CD4-positive, alpha-beta T cell (primary cell): ENCODE results near the gene AHDC1. TPM values are rescaled to one million over a fixed set of nuclear protein-coding genes. Genes with fewer than 3 reads are reported as not detected.
"Not testable (repeated sequence)": the region's sequence is repeated elsewhere in the genome, so short reads cannot be mapped to it uniquely, and the experiment has no call there.

Source experiments
- ATAC-seq: fragments of 200-7000 bp; cut with Tn5 transposase; one replicate; pipeline ENCODE4 v1.10.0; 2022; ENCODE audit warnings: mild to moderate bottlenecking; ENCODE audit not compliant: poor library complexity
- CTCF ChIA-PET: fragments of 350-600 bp; sonication (Branson Sonifier 250); formaldehyde crosslinking; loops from one replicate; lab custom pipeline; 2021; ENCODE audit warnings: antibody characterized with exemption, inconsistent platforms; lab: Charles Lee
- POLR2A ChIA-PET: fragments of 350-600 bp; sonication (Branson Sonifier 250); formaldehyde crosslinking; loops from one replicate; lab custom pipeline; 2021; ENCODE audit warnings: antibody characterized with exemption, inconsistent platforms; lab: Charles Lee
- DNase-seq, 14 experiments: peaks; one replicate each; pipeline ENCODE4 v3.0.0-alpha.2; 2013 to 2020; ENCODE audit warnings: mixed read lengths in 2 of 14
- H3K27ac ChIP-seq, 2 donors: one replicate each; pipeline versions ENCODE4 v1.5.1 to v1.7.0; 2013; ENCODE audit warnings: low read length in 2 of 2, low read depth in 1 of 2, mild to moderate bottlenecking in 1 of 2
- H3K27me3 ChIP-seq, 2 experiments: 1 replicate in 1 of 2; 2 replicates in 1 of 2; pipeline versions ENCODE4 v1.6.1 to v1.7.0; 2013; ENCODE audit warnings: low read length in 2 of 2, control low read depth in 1 of 2, mild to moderate bottlenecking in 1 of 2, moderate library complexity in 1 of 2; ENCODE audit not compliant: insufficient read depth in 2 of 2, control insufficient read depth in 1 of 2
- H3K36me3 ChIP-seq: one replicate; pipeline ENCODE4 v1.6.1; 2013; ENCODE audit warnings: low read length, control low read depth; ENCODE audit not compliant: insufficient read depth
- H3K4me1 ChIP-seq: one replicate; pipeline ENCODE4 v1.6.1; 2013; ENCODE audit warnings: low read length, control low read depth; ENCODE audit not compliant: insufficient read depth
- H3K4me3 ChIP-seq: one replicate; pipeline ENCODE4 v1.5.1; 2013; ENCODE audit warnings: mild to moderate bottlenecking, low read length, moderate library complexity
- H3K9me3 ChIP-seq, 2 experiments: 1 replicate in 1 of 2; 2 replicates in 1 of 2; pipeline versions ENCODE4 v1.6.1 to v1.7.0; 2013; ENCODE audit warnings: low read length in 2 of 2, mild to moderate bottlenecking in 2 of 2, control low read depth in 1 of 2, moderate library complexity in 1 of 2; ENCODE audit not compliant: control insufficient read depth in 1 of 2, insufficient read depth in 1 of 2
- H3K27ac Mint-ChIP-seq: one replicate; pipeline ENCODE4 v1.8.0; 2020; ENCODE audit warnings: mixed read lengths
- H3K27me3 Mint-ChIP-seq: one replicate; pipeline ENCODE4 v1.8.0; 2021; ENCODE audit warnings: mixed read lengths
- H3K36me3 Mint-ChIP-seq: one replicate; pipeline ENCODE4 v1.8.0; 2021; ENCODE audit warnings: low read depth, mixed read lengths
- H3K4me1 Mint-ChIP-seq: one replicate; pipeline ENCODE4 v1.8.0; 2021; ENCODE audit warnings: low read depth, mixed read lengths
- H3K4me3 Mint-ChIP-seq: one replicate; pipeline ENCODE4 v1.8.0; 2020; ENCODE audit warnings: mild to moderate bottlenecking, mixed read lengths
- H3K9me3 Mint-ChIP-seq: one replicate; pipeline ENCODE4 v1.8.0; 2020; ENCODE audit warnings: mixed read lengths
- intact Hi-C, 2 experiments: fragments of 100-400 bp; cut with DNase I in 1 of 2; cut with micrococcal nuclease in 1 of 2; formaldehyde crosslinking; loops; one replicate each; pipeline versions ENCODE4 v1.15.1 to v1.9.0; 2023 to 2025; cut with DNase I, micrococcal nuclease
- total RNA-seq, 174 experiments: library from RNA in 2 of 174; stranded (reverse) in 2 of 174; gene quantifications; one replicate each; pipeline ENCODE4 v1.2.3 and lab custom pipeline; 2021 to 2026
- TF ChIP-seq, protein P1 (sequence below): fragments of 200-600 bp; IDR thresholded peaks from one replicate; pipeline ENCODE4 v1.8.0; 2022; ENCODE audit warnings: antibody characterized with exemption, mild to moderate bottlenecking

Gene AHDC1
- total RNA-seq, 2 experiments from 2014 or later, result 20.8 to 22.9 TPM

DNA sequence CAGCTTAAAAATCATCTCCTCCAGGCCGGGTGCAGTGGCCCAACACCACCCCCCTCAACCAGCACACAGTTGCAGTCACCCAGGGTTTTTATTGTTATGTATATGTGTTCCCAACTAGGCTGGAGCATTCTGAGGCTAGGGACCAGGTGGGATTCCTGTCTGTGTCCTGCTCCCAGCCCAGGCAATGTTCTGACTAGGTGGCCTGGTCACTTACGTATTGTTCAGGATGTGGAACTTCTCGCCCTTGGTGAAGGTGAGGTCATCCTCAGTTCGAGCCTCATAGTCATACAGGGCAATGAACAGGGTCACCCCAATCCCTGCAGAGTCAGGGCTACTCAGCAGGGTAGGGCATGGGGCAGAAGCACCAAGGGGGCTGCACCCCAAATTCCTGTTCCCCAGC is 18.9 kb upstream of the AHDC1 start:
- Histone ChIP-seq H3K4me3 (no peak overlapping the region), H3K4me1 (peaks cover 67% of the 10 kb centered on the region), H3K27me3 (no peaks in the 10 kb centered on the region), H3K27ac (no peak overlapping the region), H3K36me3 (no peaks in the 10 kb centered on the region), H3K9me3 (no peaks in the 10 kb centered on the region)
- POLR2A ChIA-PET, result no interaction called here
- H3K4me3 Mint-ChIP-seq, result no peak overlapping the region
- CTCF ChIA-PET, result no interaction called here
- H3K4me1 Mint-ChIP-seq, result peaks cover 37% of the 10 kb centered on the region
- TF ChIP-seq, protein P1, sequence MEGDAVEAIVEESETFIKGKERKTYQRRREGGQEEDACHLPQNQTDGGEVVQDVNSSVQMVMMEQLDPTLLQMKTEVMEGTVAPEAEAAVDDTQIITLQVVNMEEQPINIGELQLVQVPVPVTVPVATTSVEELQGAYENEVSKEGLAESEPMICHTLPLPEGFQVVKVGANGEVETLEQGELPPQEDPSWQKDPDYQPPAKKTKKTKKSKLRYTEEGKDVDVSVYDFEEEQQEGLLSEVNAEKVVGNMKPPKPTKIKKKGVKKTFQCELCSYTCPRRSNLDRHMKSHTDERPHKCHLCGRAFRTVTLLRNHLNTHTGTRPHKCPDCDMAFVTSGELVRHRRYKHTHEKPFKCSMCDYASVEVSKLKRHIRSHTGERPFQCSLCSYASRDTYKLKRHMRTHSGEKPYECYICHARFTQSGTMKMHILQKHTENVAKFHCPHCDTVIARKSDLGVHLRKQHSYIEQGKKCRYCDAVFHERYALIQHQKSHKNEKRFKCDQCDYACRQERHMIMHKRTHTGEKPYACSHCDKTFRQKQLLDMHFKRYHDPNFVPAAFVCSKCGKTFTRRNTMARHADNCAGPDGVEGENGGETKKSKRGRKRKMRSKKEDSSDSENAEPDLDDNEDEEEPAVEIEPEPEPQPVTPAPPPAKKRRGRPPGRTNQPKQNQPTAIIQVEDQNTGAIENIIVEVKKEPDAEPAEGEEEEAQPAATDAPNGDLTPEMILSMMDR, result no peak
- H3K36me3 Mint-ChIP-seq, result no peaks in the 10 kb centered on the region
- H3K9me3 Mint-ChIP-seq, result no peaks in the 10 kb centered on the region
- no peaks in the 10 kb centered on the region for H3K27me3 Mint-ChIP-seq
- intact Hi-C loops, result no loop called here
- no peak for ATAC-seq
- no peak overlapping the region for H3K27ac Mint-ChIP-seq
- DNase-seq, result no peak

DNA sequence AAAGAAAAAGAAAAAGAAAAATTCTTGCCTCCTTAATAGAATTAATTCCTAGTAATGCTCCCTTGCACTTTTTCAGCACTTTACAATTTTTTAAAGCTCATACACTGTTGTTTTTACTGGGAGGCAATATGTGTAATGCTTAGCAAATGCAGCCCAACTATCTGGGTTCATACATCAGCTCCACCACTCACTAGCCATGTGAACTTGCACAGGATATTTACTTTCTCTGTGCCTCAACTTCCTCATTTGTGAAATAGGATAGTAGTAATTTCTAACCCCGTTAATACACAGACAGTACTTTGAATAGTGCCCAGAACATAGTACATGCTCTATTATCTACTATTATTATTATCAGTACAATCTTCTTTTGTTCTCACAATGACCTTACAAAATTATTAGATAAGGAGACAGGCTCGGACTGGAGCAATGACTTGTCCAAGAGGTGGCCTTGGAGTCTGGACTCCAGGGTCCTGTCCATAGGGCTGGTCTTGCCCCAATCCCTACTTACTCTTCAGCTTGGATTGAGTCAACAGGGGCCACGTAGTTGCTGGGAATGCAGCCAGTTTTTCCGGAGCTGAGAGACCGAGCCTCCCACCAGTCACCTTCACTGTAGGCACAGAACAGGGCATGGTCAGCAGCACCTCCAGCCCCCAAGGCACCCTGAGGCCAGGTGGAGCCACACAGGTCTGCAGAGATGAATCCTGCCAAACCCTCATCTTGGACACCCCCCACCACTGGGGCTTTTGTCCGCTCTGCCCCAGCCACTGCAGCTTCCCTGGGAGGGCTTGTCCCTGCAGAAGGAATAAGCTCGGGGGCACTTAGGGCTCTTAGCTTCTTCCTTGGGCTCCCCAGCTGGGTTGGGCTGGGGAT is 17.3 kb upstream of the AHDC1 start:
- no peak overlapping the region for H3K27ac ChIP-seq
- TF ChIP-seq, protein P1, result no peak
- ATAC-seq (no peak), DNase-seq (no peak)
- Mint-ChIP-seq H3K4me1 (peaks cover 50% of the 10 kb centered on the region), H3K4me3 (no peak overlapping the region), H3K27me3 (no peaks in the 10 kb centered on the region), H3K36me3 (no peaks in the 10 kb centered on the region), H3K27ac (no peak overlapping the region), H3K9me3 (no peaks in the 10 kb centered on the region)
- H3K27me3 ChIP-seq, result no peaks in the 10 kb centered on the region
- H3K9me3 ChIP-seq, result no peaks in the 10 kb centered on the region
- peaks cover 73% of the 10 kb centered on the region for H3K4me1 ChIP-seq
- no peaks in the 10 kb centered on the region for H3K36me3 ChIP-seq
- intact Hi-C loops, result no loop called here
- POLR2A ChIA-PET, result interaction anchor here (1.3 kb wide), 1 partner anchor 12 kb away, joined by 3 read pairs; no protein-coding TSS in a partner anchor
- no peak overlapping the region for H3K4me3 ChIP-seq
- CTCF ChIA-PET, result interaction anchor here (0.7 to 1.0 kb wide), 4 partner anchors 12 to 325 kb away, joined by 3 to 5 read pairs (median 4); no protein-coding TSS in a partner anchor

DNA sequence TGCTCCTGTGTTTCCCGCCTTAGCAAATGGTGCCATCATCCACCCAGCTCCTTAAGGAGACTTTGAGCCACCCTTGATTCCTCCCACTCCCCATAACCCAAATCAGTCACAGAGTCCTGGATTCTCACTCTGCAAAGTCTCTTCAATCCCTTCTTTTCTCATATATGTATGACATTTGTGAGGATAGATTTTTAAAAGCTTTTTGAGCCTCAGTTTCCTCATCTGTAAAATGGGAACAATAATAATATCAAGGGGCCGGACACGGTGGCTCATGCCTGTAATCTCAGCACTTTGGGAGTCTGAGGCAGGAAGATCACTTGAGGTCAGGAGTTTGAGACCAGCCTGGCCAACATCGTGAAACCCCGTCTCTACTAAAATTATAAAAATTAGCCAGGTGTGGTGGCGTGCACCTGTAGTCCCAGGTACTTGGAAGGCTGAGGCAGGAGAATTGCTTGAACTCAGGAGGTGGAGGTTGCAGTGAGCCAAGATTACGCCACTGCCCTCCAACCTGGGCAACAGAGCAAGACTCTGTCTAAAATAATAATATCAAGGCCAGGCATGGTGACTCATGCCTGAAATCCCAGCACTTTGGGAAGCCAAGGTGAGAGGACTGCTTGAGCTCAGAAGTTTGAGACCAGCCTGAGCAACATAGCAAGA is 16.0 kb upstream of the AHDC1 start:
- ChIA-PET CTCF (interaction anchor here (1.6 kb wide), 1 partner anchor 43 kb away, joined by 6 read pairs; no protein-coding TSS in a partner anchor), POLR2A (interaction anchor here (1.3 to 3.9 kb wide), 3 partner anchors 13 to 43 kb away, joined by 3 to 23 read pairs (median 3); partner anchors contain the start of gene AHDC1)
- DNase-seq, ATAC-seq, H3K27me3 ChIP-seq, H3K36me3 Mint-ChIP-seq, H3K4me3 Mint-ChIP-seq, H3K9me3 ChIP-seq, H3K9me3 Mint-ChIP-seq, H3K27ac ChIP-seq, H3K4me3 ChIP-seq, H3K36me3 ChIP-seq, H3K27me3 Mint-ChIP-seq: not testable (repeated sequence)
- Mint-ChIP-seq H3K4me1 (peaks cover 59% of the 10 kb centered on the region), H3K27ac (peak overlapping the region; percentile 80)
- intact Hi-C loops, result loop anchor here in 1 of 2 experiments (2.0 kb wide), 1 partner anchor 43 kb away; no protein-coding TSS in a partner anchor
- H3K4me1 ChIP-seq, result peaks cover 73% of the 10 kb centered on the region
